DND-41 (cell line): ENCODE data around the gene DHPS.
A peak's percentile ranks its signal among the peaks of the same experiment; 100 is the strongest.

Experiments
- ATAC-seq: fragments of 200-7000 bp; cut with Tn5 transposase; 3 replicates; pipeline ENCODE4 v1.9.1; 2021; ENCODE audit warnings: low read depth; ENCODE audit not compliant: insufficient read depth
- DNase-seq: peaks from one replicate; pipeline ENCODE4 v3.0.0-alpha.2; 2020
- H2AFZ ChIP-seq: 2 replicates; pipeline ENCODE4 v1.6.0; 2012; ENCODE audit warnings: low read depth, low read length
- H3K27ac ChIP-seq: 2 replicates; pipeline ENCODE4 v1.5.1; 2012; ENCODE audit warnings: low read length, inconsistent platforms
- H3K27me3 ChIP-seq: fragments of 200-600 bp; sonication (generic); 2 replicates; pipeline ENCODE4 v1.6.0; 2012; ENCODE audit warnings: low read length, mild to moderate bottlenecking, inconsistent platforms; ENCODE audit not compliant: insufficient read depth, poor library complexity
- H3K36me3 ChIP-seq: 2 replicates; pipeline ENCODE4 v1.5.1; 2012; ENCODE audit warnings: low read length, inconsistent platforms; ENCODE audit not compliant: insufficient read depth
- H3K4me1 ChIP-seq: 2 replicates; pipeline ENCODE4 v1.5.1; 2012; ENCODE audit warnings: mild to moderate bottlenecking, low read length; ENCODE audit not compliant: insufficient read depth
- H3K4me2 ChIP-seq: 2 replicates; pipeline ENCODE4 v1.6.0; 2012; ENCODE audit warnings: mild to moderate bottlenecking, moderate library complexity, low read length, inconsistent platforms; ENCODE audit not compliant: insufficient read depth
- H3K4me3 ChIP-seq, 2 experiments: fragments of 200-600 bp in 1 of 2; shearing (Covaris generic) in 1 of 2; 2 replicates each; pipeline ENCODE4 v1.5.1; 2012 to 2016; ENCODE audit warnings: inconsistent platforms in 2 of 2, low read length in 2 of 2, mild to moderate bottlenecking in 2 of 2, low read depth in 1 of 2, moderate library complexity in 1 of 2
- H3K79me2 ChIP-seq: 2 replicates; pipeline ENCODE4 v1.6.0; 2012; ENCODE audit warnings: low read length, inconsistent platforms; ENCODE audit not compliant: insufficient read depth
- H3K9ac ChIP-seq: 2 replicates; pipeline ENCODE4 v1.6.0; 2012; ENCODE audit warnings: low read depth, mild to moderate bottlenecking, inconsistent platforms, low read length, moderate library complexity
- H3K9me3 ChIP-seq: 2 replicates; pipeline ENCODE4 v1.5.1; 2012; ENCODE audit warnings: low read length, moderate library complexity, mild to moderate bottlenecking, inconsistent platforms; ENCODE audit not compliant: insufficient read depth, severe bottlenecking
- H4K20me1 ChIP-seq: 2 replicates; pipeline ENCODE4 v1.6.0; 2012; ENCODE audit warnings: low read length; ENCODE audit not compliant: insufficient read depth
- CTCF ChIP-seq: IDR thresholded peaks from 2 replicates; pipeline ENCODE4 v1.5.1; 2012; ENCODE audit warnings: borderline replicate concordance, low read length, moderate library complexity, mild to moderate bottlenecking; ENCODE audit not compliant: poor library complexity, severe bottlenecking; ENCODE audit errors: extremely low read depth
- EZH2 ChIP-seq: IDR thresholded peaks from 3 replicates; pipeline ENCODE4 v1.6.1; 2012; ENCODE audit warnings: borderline replicate concordance, low read depth, mild to moderate bottlenecking, moderate library complexity, low read length, inconsistent platforms; ENCODE audit not compliant: severe bottlenecking

DHPS gene

GRCh38 chr19:12670159-12670928 is 11.3 kb downstream of the DHPS start:
- Histone ChIP-seq H3K27me3 (no peaks in the 10 kb centered on the region), H3K4me1 (peaks cover 45% of the 10 kb centered on the region), H2AFZ (peak overlapping the region; percentile 87), H3K4me3 (peak overlapping the region; percentile 67 to 84), H3K79me2 (peaks cover 63% of the 10 kb centered on the region), H3K9me3 (no peaks in the 10 kb centered on the region), H3K9ac (peak overlapping the region; percentile 74), H3K36me3 (peaks cover 52% of the 10 kb centered on the region), H4K20me1 (peaks cover 23% of the 10 kb centered on the region), H3K27ac (peak overlapping the region; percentile 94), H3K4me2 (peak overlapping the region; percentile 77)
- ATAC-seq (no peak), DNase-seq (peak; percentile 25)
- no peak for TF ChIP-seq CTCF
- TF ChIP-seq EZH2 = no peak

- peak overlapping the region; percentile 67 to 84 for H3K4me3 ChIP-seq
- peak overlapping the region; percentile 94 for H3K27ac ChIP-seq
- peak; percentile 36 for ATAC-seq
- no peaks in the 10 kb centered on the region for H3K9me3 ChIP-seq
- peak overlapping the region; percentile 77 for H3K4me2 ChIP-seq
- peak overlapping the region; percentile 87 for H2AFZ ChIP-seq
- H3K27me3 ChIP-seq = no peaks in the 10 kb centered on the region
- peaks cover 54% of the 10 kb centered on the region for H3K36me3 ChIP-seq
- H3K79me2 ChIP-seq = peaks cover 68% of the 10 kb centered on the region
- TF ChIP-seq EZH2 (no peak), CTCF (peak; percentile 23)
- H3K9ac ChIP-seq = peak overlapping the region; percentile 74
- H3K4me1 ChIP-seq = peaks cover 50% of the 10 kb centered on the region
- peak; percentile 77 for DNase-seq
- H4K20me1 ChIP-seq = peaks cover 20% of the 10 kb centered on the region
These were observed 12.2 kb downstream of the DHPS start for GRCh38 chr19:12669270-12670158.

GRCh38 chr19:12668932-12669269 is 12.8 kb downstream of the DHPS start:
- ATAC-seq (no peak), DNase-seq (peak; percentile 57)
- peak overlapping the region; percentile 67 to 84; a peak in 3 of 4 replicates for H3K4me3 ChIP-seq
- peaks cover 66% of the 10 kb centered on the region for H3K79me2 ChIP-seq
- peaks cover 50% of the 10 kb centered on the region for H3K4me1 ChIP-seq
- peak overlapping the region; percentile 87 for H2AFZ ChIP-seq
- peak overlapping the region; percentile 94 for H3K27ac ChIP-seq
- H3K9ac ChIP-seq = peak overlapping the region; percentile 74
- H4K20me1 ChIP-seq = peaks cover 14% of the 10 kb centered on the region
- H3K27me3 ChIP-seq = no peaks in the 10 kb centered on the region
- H3K4me2 ChIP-seq = peak overlapping the region; percentile 77
- peaks cover 54% of the 10 kb centered on the region for H3K36me3 ChIP-seq
- TF ChIP-seq CTCF (no peak), EZH2 (no peak)
- no peaks in the 10 kb centered on the region for H3K9me3 ChIP-seq
